BJ (cell line): ENCODE measurements around the gene GSN. TPM values are rescaled to one million over a fixed set of nuclear protein-coding genes. Genes with fewer than 3 reads are reported as not detected.
A peak's percentile ranks its signal among the peaks of the same experiment; 100 is the strongest.

Experiments
- CTCF ChIA-PET: fragments of 350-600 bp; formaldehyde crosslinking; extraction: SDS; loops from one replicate; lab custom pipeline; 2021; ENCODE audit warnings: antibody characterized with exemption, inconsistent platforms; lab: Yijun Ruan, JAX
- POLR2A ChIA-PET: fragments of 300-600 bp; sonication (Branson Sonifier 250); formaldehyde crosslinking; extraction: SDS; loops from one replicate; lab custom pipeline; 2021; ENCODE audit warnings: antibody characterized with exemption; lab: Charles Lee
- DNase-seq: peaks from one replicate; pipeline ENCODE4 v3.0.0-alpha.2; 2011; ENCODE audit warnings: low read depth
- H3K27me3 ChIP-seq: 2 replicates; pipeline ENCODE4 v1.6.0; 2011; ENCODE audit warnings: low read length; ENCODE audit not compliant: control insufficient read depth, insufficient read depth
- H3K36me3 ChIP-seq: 2 replicates; pipeline ENCODE4 v1.5.1; 2011; ENCODE audit warnings: low read length; ENCODE audit not compliant: control insufficient read depth, insufficient read depth
- H3K4me3 ChIP-seq: 2 replicates; pipeline ENCODE4 v1.5.1; 2011; ENCODE audit warnings: low read depth, mild to moderate bottlenecking, control low read depth, low read length
- CTCF ChIP-seq: IDR thresholded peaks from 2 replicates; pipeline ENCODE4 v1.5.1; 2011; ENCODE audit warnings: low read depth, mild to moderate bottlenecking, control low read depth, inconsistent platforms, low read length, moderate library complexity; ENCODE audit not compliant: insufficient read depth
- polyA plus RNA-seq: library from polyadenylated mRNA; depleted of rRNA; stranded (reverse); fragments of >200 nt; gene quantifications from 2 replicates; pipeline ENCODE4 v1.2.3, GENCODE V29; 2011

GSN gene
- polyA plus RNA-seq, 1 experiment = 765 TPM

GRCh38 chr9:121282277-121283079 is 14.5 kb downstream of the GSN start:
- DNase-seq = peak; percentile 87
- TF ChIP-seq CTCF = no peak
- Histone ChIP-seq H3K36me3 (peaks cover 19% of the 10 kb centered on the region), H3K27me3 (no peaks in the 10 kb centered on the region), H3K4me3 (no peak overlapping the region)
- ChIA-PET CTCF (interaction anchor here (1.0 to 3.1 kb wide), 4 partner anchors 11 to 117 kb away, joined by 3 to 22 read pairs (median 4); no protein-coding TSS in a partner anchor), POLR2A (interaction anchor here (0.6 kb wide), 1 partner anchor 80 kb away, joined by 5 read pairs; no protein-coding TSS in a partner anchor)

- POLR2A ChIA-PET = no interaction called here
- no peaks in the 10 kb centered on the region for H3K27me3 ChIP-seq
- DNase-seq = no peak
- H3K36me3 ChIP-seq = peaks cover 20% of the 10 kb centered on the region
- no peak overlapping the region for H3K4me3 ChIP-seq
- no peak for TF ChIP-seq CTCF
- CTCF ChIA-PET = interaction anchor here (1.3 kb wide), 1 partner anchor 116 kb away, joined by 5 read pairs; no protein-coding TSS in a partner anchor
Observed at GRCh38 chr9:121283080-121283398, 15.1 kb downstream of the GSN start.

GRCh38 chr9:121283856-121284732 is 16.1 kb downstream of the GSN start:
- CTCF ChIA-PET = interaction anchor here (1.2 kb wide), 1 partner anchor 24 kb away, joined by 4 read pairs; no protein-coding TSS in a partner anchor
- POLR2A ChIA-PET = no interaction called here
- DNase-seq = no peak
- H3K4me3 ChIP-seq = no peak overlapping the region
- TF ChIP-seq CTCF = no peak
- H3K36me3 ChIP-seq = peaks cover 25% of the 10 kb centered on the region
- H3K27me3 ChIP-seq = no peaks in the 10 kb centered on the region

- Histone ChIP-seq H3K27me3 (no peaks in the 10 kb centered on the region), H3K4me3 (no peak overlapping the region), H3K36me3 (peaks cover 23% of the 10 kb centered on the region)
- no peak for TF ChIP-seq CTCF
- no peak for DNase-seq
- ChIA-PET CTCF (interaction anchor here (1.0 to 3.6 kb wide), 3 partner anchors 25 to 71 kb away, joined by 3 to 20 read pairs (median 4); no protein-coding TSS in a partner anchor), POLR2A (no interaction called here)
Observed at GRCh38 chr9:121284733-121285451, 16.9 kb downstream of the GSN start.
